ENCODE measurements around the gene PLXNA4. TPM values are rescaled to one million over a fixed set of nuclear protein-coding genes. Genes with fewer than 3 reads are reported as not detected.

Gene PLXNA4
- total RNA-seq, 1 experiment from 2014 or later, result not detected

- intact Hi-C loops (cut with micrococcal nuclease), result no loop called here
- H3K27me3 ChIP-seq (ENCODE audit: insufficient read depth, low read length), result peaks cover 68% of the 10 kb centered on the region
- no peak for DNase-seq (ENCODE audit: low read depth, low spot score)
- H3K4me3 ChIP-seq (replicated peaks in 1 of 2; ENCODE audit: low read depth in 1 of 2, low read length in 2 of 2), result no peak overlapping the region
- BruUV-seq (replicated peaks), result no TSS peak
- RAD21 ChIA-PET (ENCODE audit: low non-redundant PET in 1 of 2, low total read pairs in 2 of 2, uncharacterized antibody in 2 of 2, unreplicated experiment in 2 of 2), result interaction anchor here (0.5 to 0.6 kb wide), 2 partner anchors 116 to 255 kb away, joined by 3 to 7 read pairs; no protein-coding TSS in a partner anchor
- no peaks in the 10 kb centered on the region for H4K20me1 ChIP-seq (ENCODE audit: insufficient read depth)
- no peak overlapping the region for H2AFZ ChIP-seq (ENCODE audit: low read depth, low read length, poor library complexity, severe bottlenecking)
- POLR2A ChIA-PET, result no interaction called here
- ATAC-seq, result no peak
- no peaks in the 10 kb centered on the region for H3K9me3 ChIP-seq (ENCODE audit: control insufficient read depth in 1 of 2, insufficient read depth in 1 of 2, low read depth in 1 of 2, low read length in 2 of 2)
- TF ChIP-seq REST (IDR thresholded peaks at IDR 0.05; ENCODE audit: low read depth) (no peak), FOSL1 (IDR thresholded peaks at IDR 0.05; ENCODE audit: low read depth) (no peak)
- H3K4me2 ChIP-seq (ENCODE audit: low read length), result no peak overlapping the region
- H3K9me2 ChIP-seq (ENCODE audit: insufficient read depth), result no peaks in the 10 kb centered on the region
- no peaks in the 10 kb centered on the region for H3K79me2 ChIP-seq (ENCODE audit: insufficient read depth, low read length)
- no peak overlapping the region for H3K27ac ChIP-seq (ENCODE audit: low read depth, low read length)
- no peaks in the 10 kb centered on the region for H3K4me1 ChIP-seq (ENCODE audit: control insufficient read depth in 1 of 2, insufficient read depth in 2 of 2, low read length in 2 of 2)
- CTCF ChIA-PET, result no interaction called here
- H3K36me3 ChIP-seq (ENCODE audit: control insufficient read depth in 1 of 2, insufficient read depth in 2 of 2, low read length in 2 of 2), result no peaks in the 10 kb centered on the region
- H3K9ac ChIP-seq (ENCODE audit: low read length), result no peak overlapping the region
Observed at GRCh38 chr7:132573251-132573955, 2.9 kb downstream of the PLXNA4 start.

GRCh38 chr7:132572526-132572925, 3.7 kb downstream of the PLXNA4 start:
- H3K4me1 ChIP-seq (ENCODE audit: control insufficient read depth in 1 of 2, insufficient read depth in 2 of 2, low read length in 2 of 2), result no peaks in the 10 kb centered on the region
- intact Hi-C loops (cut with micrococcal nuclease), result no loop called here
- ChIA-PET RAD21 (ENCODE audit: low non-redundant PET in 1 of 2, low total read pairs in 2 of 2, uncharacterized antibody in 2 of 2, unreplicated experiment in 2 of 2) (no interaction called here), POLR2A (no interaction called here), CTCF (no interaction called here)
- H3K4me2 ChIP-seq (ENCODE audit: low read length), result no peak overlapping the region
- no peak for ATAC-seq
- H3K9ac ChIP-seq (ENCODE audit: low read length), result no peak overlapping the region
- no peaks in the 10 kb centered on the region for H3K9me3 ChIP-seq (ENCODE audit: control insufficient read depth in 1 of 2, insufficient read depth in 1 of 2, low read depth in 1 of 2, low read length in 2 of 2)
- no peaks in the 10 kb centered on the region for H3K36me3 ChIP-seq (ENCODE audit: control insufficient read depth in 1 of 2, insufficient read depth in 2 of 2, low read length in 2 of 2)
- no TSS peak for BruUV-seq (replicated peaks)
- no peaks in the 10 kb centered on the region for H3K79me2 ChIP-seq (ENCODE audit: insufficient read depth, low read length)
- H3K4me3 ChIP-seq (replicated peaks in 1 of 2; ENCODE audit: low read depth in 1 of 2, low read length in 2 of 2), result no peak overlapping the region
- H2AFZ ChIP-seq (ENCODE audit: low read depth, low read length, poor library complexity, severe bottlenecking), result no peak overlapping the region
- H3K27ac ChIP-seq (ENCODE audit: low read depth, low read length), result no peak overlapping the region
- no peak for DNase-seq (ENCODE audit: low read depth, low spot score)
- H4K20me1 ChIP-seq (ENCODE audit: insufficient read depth), result no peaks in the 10 kb centered on the region
- no peaks in the 10 kb centered on the region for H3K9me2 ChIP-seq (ENCODE audit: insufficient read depth)
- peaks cover 76% of the 10 kb centered on the region for H3K27me3 ChIP-seq (ENCODE audit: insufficient read depth, low read length)
- TF ChIP-seq EGR1 (IDR thresholded peaks at IDR 0.05; ENCODE audit: low read depth), result no peak
- TF ChIP-seq MAX (IDR thresholded peaks at IDR 0.05), result no peak
- TF ChIP-seq ELF1 (IDR thresholded peaks at IDR 0.05; ENCODE audit: borderline replicate concordance, low read depth), result no peak
- TF ChIP-seq CBX3 (IDR thresholded peaks at IDR 0.05; ENCODE audit: low read depth), result no peak
- TF ChIP-seq ZNF274 (IDR thresholded peaks at IDR 0.05; ENCODE audit: low read depth, low read length), result no peak
- no peak for TF ChIP-seq CTCF (IDR thresholded peaks at IDR 0.05 in 2 of 3, conservative IDR thresholded peaks at IDR 0.05 in 1 of 3; ENCODE audit: borderline replicate concordance in 1 of 3, insufficient read depth in 1 of 3, low read depth in 2 of 3, low read length in 2 of 3)
- TF ChIP-seq SP1 (IDR thresholded peaks at IDR 0.05; ENCODE audit: low read depth), result no peak
- TF ChIP-seq EZH2 (IDR thresholded peaks at IDR 0.05), result no peak
- TF ChIP-seq ZFX (IDR thresholded peaks at IDR 0.05), result no peak
- no peak for TF ChIP-seq TCF7L2 (IDR thresholded peaks at IDR 0.05; ENCODE audit: borderline replicate concordance, extremely low read depth, insufficient read depth, insufficient read length)
- no peak for TF ChIP-seq ATF3 (IDR thresholded peaks at IDR 0.05)
- no peak for TF ChIP-seq YY1 (IDR thresholded peaks at IDR 0.05; ENCODE audit: extremely low read depth, insufficient replicate concordance, low read depth, low read length)
- TF ChIP-seq POLR2A (IDR thresholded peaks at IDR 0.05; ENCODE audit: borderline replicate concordance, extremely low read depth, insufficient read depth, insufficient read length), result no peak
- TF ChIP-seq SIN3A (IDR thresholded peaks at IDR 0.05; ENCODE audit: low read depth), result no peak
